HepG2 (cell line): ENCODE data around the gene ZFYVE27. TPM values are rescaled to one million over a fixed set of nuclear protein-coding genes. Genes with fewer than 3 reads are reported as not detected.

Experiments used
- ATAC-seq: fragments of 200-7000 bp; cut with Tn5 transposase; 3 replicates; pipeline ENCODE4 v1.9.1; 2020; ENCODE audit warnings: mild to moderate bottlenecking, moderate library complexity
- BruUV-seq: library from RNA; stranded (reverse); fragments of 400-500 nt; replicated peaks from 2 replicates; lab custom pipeline; 2021; lab: Mats Ljungman, UMichigan
- CTCF ChIA-PET: fragments of 300-600 bp; formaldehyde crosslinking; extraction: SDS; loops from one replicate; lab custom pipeline; 2021; ENCODE audit warnings: low total read pairs, inconsistent platforms, low intra/inter-chr PET ratio; lab: Yijun Ruan, JAX
- POLR2A ChIA-PET: fragments of 350-600 bp; sonication (Branson Sonifier 250); formaldehyde crosslinking; loops from one replicate; lab custom pipeline; 2020; ENCODE audit warnings: antibody characterized with exemption, inconsistent platforms; lab: Yijun Ruan, JAX
- DNase-seq: peaks from one replicate; pipeline ENCODE4 v3.0.0-alpha.2; 2015; ENCODE audit warnings: low spot score
- FAIRE-seq: peaks from 3 replicates; lab custom pipeline; 2011; peaks lifted over from hg19 to GRCh38; lab: Jason Lieb, UNC
- H2AFZ ChIP-seq: one replicate; pipeline ENCODE4 v1.6.1; 2011; ENCODE audit warnings: low read length, inconsistent platforms
- H3K27ac ChIP-seq: fragments of 300-600 bp; 3 replicates; pipeline ENCODE4 v1.8.0; 2011; ENCODE audit warnings: mixed run types, mild to moderate bottlenecking, mixed read lengths, low read length, inconsistent platforms; ENCODE audit not compliant: insufficient read depth; ENCODE audit errors: extremely low read length
- H3K27me3 ChIP-seq, 2 experiments: fragments of 200-600 bp in 1 of 2; 2 replicates in 1 of 2; 3 replicates in 1 of 2; pipeline versions ENCODE4 v1.6.0 to v1.8.0; 2011; ENCODE audit warnings: low read length in 2 of 2, mild to moderate bottlenecking in 2 of 2, moderate library complexity in 2 of 2, inconsistent platforms in 1 of 2; ENCODE audit not compliant: insufficient read depth in 2 of 2, control insufficient read depth in 1 of 2
- H3K36me3 ChIP-seq, 2 experiments: fragments of 200-600 bp in 1 of 2; replicated peaks in 1 of 2; 2 replicates in 1 of 2; 3 replicates in 1 of 2; pipeline versions ENCODE4 v1.5.1 to v1.8.0; 2011; ENCODE audit warnings: low read length in 2 of 2, inconsistent platforms in 1 of 2; ENCODE audit not compliant: insufficient read depth in 2 of 2, control insufficient read depth in 1 of 2
- H3K4me1 ChIP-seq: 2 replicates; pipeline ENCODE4 v1.5.1; 2012; ENCODE audit warnings: low read length, inconsistent platforms; ENCODE audit not compliant: insufficient read depth
- H3K4me2 ChIP-seq: 2 replicates; pipeline ENCODE4 v1.6.0; 2011; ENCODE audit warnings: low read depth, low read length, inconsistent platforms
- H3K4me3 ChIP-seq, 3 experiments: fragments of 200-600 bp in 1 of 3; sonication (generic), shearing (Covaris generic) in 1 of 3; replicated peaks in 1 of 3; 2 replicates each; pipeline ENCODE4 v1.5.1; 2011 to 2016; ENCODE audit warnings: low read length in 3 of 3, inconsistent platforms in 2 of 3, low read depth in 2 of 3, mild to moderate bottlenecking in 2 of 3, control low read depth in 1 of 3, mixed read lengths in 1 of 3; ENCODE audit not compliant: insufficient read depth in 1 of 3
- H3K79me2 ChIP-seq: one replicate; pipeline ENCODE4 v1.6.1; 2011; ENCODE audit warnings: low read length, inconsistent platforms; ENCODE audit not compliant: insufficient read depth
- H3K9ac ChIP-seq: 2 replicates; pipeline ENCODE4 v1.6.0; 2011; ENCODE audit warnings: mild to moderate bottlenecking, low read depth, low read length, inconsistent platforms; ENCODE audit not compliant: insufficient read depth
- H3K9me3 ChIP-seq: 2 replicates; pipeline ENCODE4 v1.5.1; 2012; ENCODE audit warnings: mild to moderate bottlenecking, low read length
- H4K20me1 ChIP-seq: 2 replicates; pipeline ENCODE4 v1.6.0; 2011; ENCODE audit warnings: inconsistent platforms, mild to moderate bottlenecking, low read length, moderate library complexity; ENCODE audit not compliant: insufficient read depth
- AGO2 ChIP-seq: fragments of 200-400 bp; formaldehyde crosslinking; optimal IDR thresholded peaks from 2 replicates; pipeline ENCODE3; 2017; ENCODE audit warnings: mild to moderate bottlenecking, low read depth, low read length, moderate library complexity
- KDM3A ChIP-seq: IDR thresholded peaks from 2 replicates; pipeline ENCODE4 v1.6.1; 2018; ENCODE audit warnings: low read depth, missing compliant biosample characterization
- TAF15 ChIP-seq: fragments of 200-400 bp; formaldehyde crosslinking; IDR thresholded peaks from one replicate; pipeline ENCODE4 v1.6.1; 2018; ENCODE audit warnings: mild to moderate bottlenecking, low read depth, low read length; ENCODE audit not compliant: poor library complexity, severe bottlenecking
- ZBTB7B ChIP-seq: sonication (generic); formaldehyde crosslinking; IDR thresholded peaks from 2 replicates; pipeline ENCODE4 v1.4.0; 2020; ENCODE audit warnings: missing genetic modification reagents
- ZNF138 ChIP-seq: sonication (generic); formaldehyde crosslinking; IDR thresholded peaks from 2 replicates; pipeline ENCODE4 v1.5.0; 2020; ENCODE audit warnings: mild to moderate bottlenecking, low read depth, missing genetic modification reagents
- ZNF143 ChIP-seq: sonication (generic); formaldehyde crosslinking; IDR thresholded peaks from 2 replicates; pipeline ENCODE4 v1.4.0; 2020; ENCODE audit warnings: missing genetic modification reagents
- WGBS: methylation state at CpG from one replicate; pipeline ENCODE4 v1.1.6; 2017; ENCODE audit warnings: low lambda C conversion rate; 5-methylcytosine and 5-hydroxymethylcytosine counted together
- in situ Hi-C: cut with HindIII; loops from 2 replicates; pipeline ENCODE4 v1.10.0; 2017; ENCODE audit warnings: low pct_unique_long_range_greater_than_20kb; ENCODE audit not compliant: extremely low pct_ligation_motif_present
- intact Hi-C: fragments of 100-400 bp; cut with micrococcal nuclease; formaldehyde crosslinking; loops from one replicate; pipeline ENCODE4 v1.10.0; 2022; ENCODE audit not compliant: unreplicated experiment
- polyA plus RNA-seq, 8 experiments: library from polyadenylated mRNA; depleted of rRNA in 3 of 8; stranded (reverse) in 7 of 8; unstranded in 1 of 8; fragments of >200 nt; fragmentation: Illumina TruSeq in 4 of 8; extraction: Trizol in 4 of 8; gene quantifications; 2 replicates each; pipeline versions ENCODE4 v1.2.1 to v1.2.3, GENCODE V29; 2011 to 2016; ENCODE audit warnings: low read depth in 4 of 8, missing spikeins in 1 of 8, mixed read lengths in 1 of 8; ENCODE audit not compliant: insufficient read depth in 1 of 8
- total RNA-seq, 5 experiments: library from RNA; depleted of rRNA; stranded (reverse); fragments of >200 nt; fragmentation: Illumina TruSeq; extraction: Trizol; gene quantifications; 2 replicates each; pipeline ENCODE4 v1.2.3, GENCODE V29; 2016; ENCODE audit warnings: low read depth in 1 of 5
- TF ChIP-seq, protein P1 (sequence below): sonication (generic); formaldehyde crosslinking; IDR thresholded peaks from 2 replicates; pipeline ENCODE4 v1.5.1; 2020; ENCODE audit warnings: mild to moderate bottlenecking, missing genetic modification reagents, borderline replicate concordance
- TF ChIP-seq, protein P2 (sequence below), 2 experiments: sonication (generic) in 1 of 2; formaldehyde crosslinking in 1 of 2; IDR thresholded peaks; 2 replicates each; pipeline versions ENCODE4 v1.4.0 to v1.6.1; 2016 to 2020; ENCODE audit warnings: borderline replicate concordance in 1 of 2, low read depth in 1 of 2, mild to moderate bottlenecking in 1 of 2, missing genetic modification reagents in 1 of 2

Gene ZFYVE27
- total and polyA plus RNA-seq, 2 of the 13 experiments (the other 11 are each of a cell fraction or from before 2014, with no cell fraction given), result 19.7 to 20.5 TPM

DNA sequence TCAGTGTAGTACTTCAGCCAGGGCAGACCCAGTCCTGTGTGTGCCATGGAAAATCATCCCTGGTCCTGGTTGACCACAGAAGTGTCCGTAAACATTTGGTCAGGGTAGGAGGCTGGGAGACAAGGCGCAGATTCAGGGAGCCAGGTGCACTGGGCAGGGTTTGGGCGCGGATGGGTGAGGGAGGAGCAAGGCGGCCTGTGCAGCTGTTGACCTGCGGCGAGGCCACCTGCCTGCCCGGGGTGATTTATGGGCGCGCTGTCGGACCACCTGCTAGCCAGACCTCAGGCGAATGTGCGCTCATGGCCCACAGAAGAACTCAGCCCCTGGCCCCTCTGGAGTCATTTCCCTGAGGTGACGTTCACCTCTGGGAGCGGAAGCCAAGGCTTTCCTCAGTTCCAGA is 28.3 kb downstream of the ZFYVE27 start:
- no peak overlapping the region for H3K4me2 ChIP-seq
- intact Hi-C loops (no loop called here), in situ Hi-C loops (no loop called here)
- no peak overlapping the region for H3K4me3 ChIP-seq
- FAIRE-seq (no peak), ATAC-seq (no peak), DNase-seq (no peak)
- no peak overlapping the region for H3K9ac ChIP-seq
- TF ChIP-seq, protein P1, sequence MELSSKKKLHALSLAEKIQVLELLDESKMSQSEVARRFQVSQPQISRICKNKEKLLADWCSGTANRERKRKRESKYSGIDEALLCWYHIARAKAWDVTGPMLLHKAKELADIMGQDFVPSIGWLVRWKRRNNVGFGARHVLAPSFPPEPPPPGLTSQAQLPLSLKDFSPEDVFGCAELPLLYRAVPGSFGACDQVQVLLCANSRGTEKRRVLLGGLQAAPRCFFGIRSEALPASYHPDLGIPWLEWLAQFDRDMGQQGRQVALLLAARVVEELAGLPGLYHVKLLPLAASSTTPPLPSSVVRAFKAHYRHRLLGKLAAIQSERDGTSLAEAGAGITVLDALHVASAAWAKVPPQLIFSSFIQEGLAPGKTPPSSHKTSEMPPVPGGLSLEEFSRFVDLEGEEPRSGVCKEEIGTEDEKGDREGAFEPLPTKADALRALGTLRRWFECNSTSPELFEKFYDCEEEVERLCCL, result no peak
- TF ChIP-seq AGO2, result peak; percentile 53
- no peaks in the 10 kb centered on the region for H3K9me3 ChIP-seq
- H3K79me2 ChIP-seq, result no peaks in the 10 kb centered on the region
- WGBS, result 93% methylated on average over 15 of the region's 15 CpGs
- no peak overlapping the region for H2AFZ ChIP-seq
- H3K27ac ChIP-seq, result no peak overlapping the region
- no peaks in the 10 kb centered on the region for H4K20me1 ChIP-seq
- H3K36me3 ChIP-seq, result peaks cover 0 to 10% of the 10 kb centered on the region in 2 experiments; a peak in 3 of 5 replicates
- H3K27me3 ChIP-seq, result peaks cover 0 to 3% of the 10 kb centered on the region in 2 experiments; a peak in 2 of 5 replicates
- CTCF ChIA-PET, result no interaction called here
- H3K4me1 ChIP-seq, result peaks cover 35% of the 10 kb centered on the region
- POLR2A ChIA-PET, result no interaction called here
- BruUV-seq, result no TSS peak

DNA sequence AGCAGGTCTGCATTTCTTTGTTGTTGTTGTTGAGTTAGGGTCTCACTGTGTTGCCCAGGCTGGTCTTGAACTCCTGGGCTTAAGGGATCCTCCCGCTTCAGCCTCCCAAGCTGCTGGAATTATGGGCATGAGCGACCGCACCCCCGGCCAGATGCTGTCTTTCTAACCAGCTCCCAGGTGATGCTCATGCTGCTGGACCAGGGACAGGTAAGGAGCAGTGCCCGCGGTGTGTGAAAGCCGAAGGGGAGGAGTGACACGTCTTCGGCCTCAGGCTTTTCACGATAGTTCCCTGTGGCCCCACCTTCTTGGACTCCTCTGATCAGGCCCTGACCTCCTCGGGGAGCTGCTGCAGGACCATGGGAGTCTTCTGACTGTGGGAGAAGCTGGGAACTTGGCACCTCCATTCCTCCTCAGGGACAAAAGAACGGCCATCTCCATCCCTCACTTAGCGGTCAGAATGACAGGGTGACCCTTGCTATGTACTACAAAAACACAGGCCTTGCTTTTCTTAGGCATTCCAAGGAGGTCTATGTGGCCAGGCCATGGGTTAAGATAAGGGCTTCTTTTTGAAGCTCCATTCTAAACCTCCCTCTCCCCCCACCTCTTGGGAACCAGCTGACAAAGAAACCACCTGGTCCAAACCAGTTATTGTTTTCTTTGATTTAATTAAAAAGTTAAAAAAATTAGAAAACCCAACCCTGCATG is 29.3 kb downstream of the ZFYVE27 start:
- no peak for ATAC-seq
- Histone ChIP-seq H3K27me3 (peaks cover 2 to 13% of the 10 kb centered on the region in 2 experiments; a peak in 3 of 5 replicates), H3K4me2 (no peak overlapping the region), H2AFZ (no peak overlapping the region), H3K4me1 (peaks cover 40% of the 10 kb centered on the region), H3K9me3 (no peaks in the 10 kb centered on the region), H3K27ac (no peak overlapping the region), H3K79me2 (no peaks in the 10 kb centered on the region), H3K9ac (no peak overlapping the region), H3K36me3 (peaks cover 0 to 4% of the 10 kb centered on the region in 2 experiments; a peak in 1 of 5 replicates), H4K20me1 (no peaks in the 10 kb centered on the region), H3K4me3 (no peak overlapping the region)
- ChIA-PET POLR2A (no interaction called here), CTCF (no interaction called here)
- BruUV-seq, result no TSS peak
- WGBS, result 93% methylated on average over 12 of the region's 13 CpGs
- FAIRE-seq, result no peak
- intact Hi-C loops (no loop called here), in situ Hi-C loops (no loop called here)
- no peak for DNase-seq
- no peak for TF ChIP-seq ZNF143
- TF ChIP-seq TAF15, result no peak
- TF ChIP-seq KDM3A, result no peak
- TF ChIP-seq, protein P2, sequence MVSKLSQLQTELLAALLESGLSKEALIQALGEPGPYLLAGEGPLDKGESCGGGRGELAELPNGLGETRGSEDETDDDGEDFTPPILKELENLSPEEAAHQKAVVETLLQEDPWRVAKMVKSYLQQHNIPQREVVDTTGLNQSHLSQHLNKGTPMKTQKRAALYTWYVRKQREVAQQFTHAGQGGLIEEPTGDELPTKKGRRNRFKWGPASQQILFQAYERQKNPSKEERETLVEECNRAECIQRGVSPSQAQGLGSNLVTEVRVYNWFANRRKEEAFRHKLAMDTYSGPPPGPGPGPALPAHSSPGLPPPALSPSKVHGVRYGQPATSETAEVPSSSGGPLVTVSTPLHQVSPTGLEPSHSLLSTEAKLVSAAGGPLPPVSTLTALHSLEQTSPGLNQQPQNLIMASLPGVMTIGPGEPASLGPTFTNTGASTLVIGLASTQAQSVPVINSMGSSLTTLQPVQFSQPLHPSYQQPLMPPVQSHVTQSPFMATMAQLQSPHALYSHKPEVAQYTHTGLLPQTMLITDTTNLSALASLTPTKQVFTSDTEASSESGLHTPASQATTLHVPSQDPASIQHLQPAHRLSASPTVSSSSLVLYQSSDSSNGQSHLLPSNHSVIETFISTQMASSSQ (IDR thresholded peaks at IDR 0.05; ENCODE audit: low read depth), result no peak
- TF ChIP-seq, protein P2 (CRISPR knock-in tag; IDR thresholded peaks at IDR 0.05; ENCODE audit: borderline replicate concordance), result no peak
- no peak for TF ChIP-seq ZNF138 (CRISPR knock-in tag)
- no peak for TF ChIP-seq ZBTB7B (CRISPR knock-in tag)
